H9 (cell line): Measurements from ENCODE around the gene PARL. TPM values are rescaled to one million over a fixed set of nuclear protein-coding genes. Genes with fewer than 3 reads are reported as not detected.

Experiments
- DNase-seq: peaks from one replicate; pipeline ENCODE4 v3.0.0-alpha.2; 2017
- H2AFZ ChIP-seq: one replicate; pipeline ENCODE4 v1.6.1; 2013; ENCODE audit warnings: mild to moderate bottlenecking, low read length, control low read depth, moderate library complexity
- H2AK5ac ChIP-seq: 2 replicates; pipeline ENCODE4 v1.6.1; 2013; ENCODE audit warnings: low read length, control low read depth, mixed read lengths; ENCODE audit not compliant: insufficient read length
- H2BK120ac ChIP-seq: one replicate; pipeline ENCODE4 v1.6.1; 2013; ENCODE audit warnings: low read depth, mild to moderate bottlenecking, low read length, control low read depth, inconsistent platforms; ENCODE audit not compliant: poor library complexity, severe bottlenecking
- H2BK12ac ChIP-seq: 2 replicates; pipeline ENCODE4 v1.6.1; 2013; ENCODE audit warnings: low read length, control low read depth, mixed read lengths, low read depth; ENCODE audit not compliant: insufficient read length
- H2BK15ac ChIP-seq: 2 replicates; pipeline ENCODE4 v1.6.1; 2013; ENCODE audit warnings: low read depth, low read length, control low read depth
- H2BK20ac ChIP-seq: one replicate; pipeline ENCODE4 v1.6.1; 2013; ENCODE audit warnings: low read depth, mild to moderate bottlenecking, low read length, control low read depth, inconsistent platforms; ENCODE audit not compliant: poor library complexity, severe bottlenecking
- H2BK5ac ChIP-seq: 2 replicates; pipeline ENCODE4 v1.6.1; 2013; ENCODE audit warnings: low read length, control low read depth, mixed read lengths; ENCODE audit not compliant: insufficient read length
- H3K14ac ChIP-seq: 2 replicates; pipeline ENCODE4 v1.6.1; 2013; ENCODE audit warnings: low read length, control low read depth; ENCODE audit not compliant: insufficient read depth
- H3K18ac ChIP-seq: 2 replicates; pipeline ENCODE4 v1.6.1; 2013; ENCODE audit warnings: low read depth, mild to moderate bottlenecking, mixed read lengths, low read length, control low read depth; ENCODE audit not compliant: insufficient read length
- H3K23ac ChIP-seq: 2 replicates; pipeline ENCODE4 v1.6.1; 2013; ENCODE audit warnings: low read length, control low read depth, mixed read lengths, low read depth; ENCODE audit not compliant: insufficient read length
- H3K23me2 ChIP-seq: 2 replicates; pipeline ENCODE4 v1.6.1; 2013; ENCODE audit warnings: low read depth, mild to moderate bottlenecking, mixed read lengths, low read length, control low read depth; ENCODE audit not compliant: insufficient read length, poor library complexity, severe bottlenecking
- H3K27ac ChIP-seq: 2 replicates; pipeline ENCODE4 v1.5.1; 2013; ENCODE audit warnings: low read length, control low read depth, mixed read lengths, low read depth; ENCODE audit not compliant: insufficient read length
- H3K27me3 ChIP-seq: 2 replicates; pipeline ENCODE4 v1.6.1; 2013; ENCODE audit warnings: low read length, control low read depth, inconsistent platforms; ENCODE audit not compliant: insufficient read depth
- H3K4ac ChIP-seq: 2 replicates; pipeline ENCODE4 v1.6.1; 2013; ENCODE audit warnings: low read depth, mild to moderate bottlenecking, control low read depth, inconsistent platforms, low read length, moderate library complexity
- H3K4me1 ChIP-seq: 2 replicates; pipeline ENCODE4 v1.6.1; 2013; ENCODE audit warnings: low read length, control low read depth, inconsistent platforms; ENCODE audit not compliant: insufficient read depth
- H3K4me2 ChIP-seq: 2 replicates; pipeline ENCODE4 v1.6.1; 2013; ENCODE audit warnings: low read length, control low read depth, mixed read lengths; ENCODE audit not compliant: insufficient read length, insufficient read depth
- H3K56ac ChIP-seq: 2 replicates; pipeline ENCODE4 v1.6.1; 2013; ENCODE audit warnings: low read depth, mild to moderate bottlenecking, mixed read lengths, low read length, control low read depth; ENCODE audit not compliant: insufficient read length
- H3K79me1 ChIP-seq: 2 replicates; pipeline ENCODE4 v1.6.1; 2013; ENCODE audit warnings: low read depth, mild to moderate bottlenecking, moderate library complexity, low read length, control low read depth, inconsistent platforms; ENCODE audit not compliant: insufficient read depth, poor library complexity, severe bottlenecking
- H3K79me2 ChIP-seq: 2 replicates; pipeline ENCODE4 v1.6.1; 2013; ENCODE audit warnings: low read length, control low read depth, inconsistent platforms; ENCODE audit not compliant: insufficient read depth
- H3K9ac ChIP-seq: 2 replicates; pipeline ENCODE4 v1.6.1; 2013; ENCODE audit warnings: low read length, control low read depth, mixed read lengths; ENCODE audit not compliant: insufficient read length; ENCODE audit errors: extremely low read depth
- H3K9me3 ChIP-seq: one replicate; pipeline ENCODE4 v1.6.1; 2013; ENCODE audit warnings: low read depth, low read length, inconsistent platforms; ENCODE audit not compliant: control insufficient read depth
- H3T11ph ChIP-seq: one replicate; pipeline ENCODE4 v1.6.1; 2013; ENCODE audit warnings: mild to moderate bottlenecking, low read length, control low read depth, inconsistent platforms
- H4K20me1 ChIP-seq: one replicate; pipeline ENCODE4 v1.6.1; 2013; ENCODE audit not compliant: control insufficient read depth, insufficient read length, insufficient read depth
- H4K5ac ChIP-seq: 2 replicates; pipeline ENCODE4 v1.6.1; 2013; ENCODE audit warnings: low read depth, mild to moderate bottlenecking, mixed read lengths, low read length, control low read depth; ENCODE audit not compliant: insufficient read length
- H4K8ac ChIP-seq: replicated peaks from 2 replicates; pipeline ENCODE4 v1.6.1; 2013; ENCODE audit warnings: low read length, control low read depth, mixed read lengths, low read depth; ENCODE audit not compliant: insufficient read length
- H4K91ac ChIP-seq: 2 replicates; pipeline ENCODE4 v1.6.1; 2013; ENCODE audit warnings: low read depth, mild to moderate bottlenecking, moderate library complexity, mixed read lengths, low read length, control low read depth; ENCODE audit not compliant: insufficient read length
- H3K27ac Mint-ChIP-seq, 3 experiments: 2 replicates in 2 of 3; 3 replicates in 1 of 3; pipeline ENCODE4 v1.8.0; 2020 to 2021; ENCODE audit warnings: mixed read lengths in 3 of 3, mild to moderate bottlenecking in 1 of 3, moderate library complexity in 1 of 3
- H3K27me3 Mint-ChIP-seq: 2 replicates; pipeline ENCODE4 v1.8.0; 2021; ENCODE audit warnings: low read depth, mild to moderate bottlenecking, moderate library complexity, mixed read lengths
- H3K36me3 Mint-ChIP-seq, 3 experiments: 2 replicates in 2 of 3; 3 replicates in 1 of 3; pipeline ENCODE4 v1.8.0; 2020 to 2021; ENCODE audit warnings: low read depth in 3 of 3, mixed read lengths in 3 of 3; ENCODE audit not compliant: insufficient read depth in 1 of 3
- H3K4me1 Mint-ChIP-seq, 2 experiments: 2 replicates each; pipeline ENCODE4 v1.8.0; 2020; ENCODE audit warnings: mixed read lengths in 2 of 2
- H3K4me3 Mint-ChIP-seq, 2 experiments: 2 replicates in 1 of 2; 3 replicates in 1 of 2; pipeline ENCODE4 v1.8.0; 2020 to 2021; ENCODE audit warnings: mild to moderate bottlenecking in 2 of 2, mixed read lengths in 2 of 2, moderate library complexity in 1 of 2
- H3K9me3 Mint-ChIP-seq, 2 experiments: 2 replicates in 1 of 2; 3 replicates in 1 of 2; pipeline ENCODE4 v1.8.0; 2020; ENCODE audit warnings: mild to moderate bottlenecking in 2 of 2, mixed read lengths in 2 of 2, moderate library complexity in 1 of 2
- CTCF ChIP-seq: fragments of 200-600 bp; sonication (generic); conservative IDR thresholded peaks from 3 replicates; pipeline ENCODE4 v1.8.0; 2021; ENCODE audit warnings: antibody characterized with exemption, mild to moderate bottlenecking
- WGBS: extraction: QIAGEN DNeasy Blood & Tissue Kit; methylation state at CpG from one replicate; pipeline ENCODE4 v1.1.7; 2013; ENCODE audit warnings: missing lambda C conversion rate, low lambda C conversion rate, mixed read lengths; ENCODE audit not compliant: insufficient read length; ENCODE audit errors: extremely low coverage; 5-methylcytosine and 5-hydroxymethylcytosine counted together
- total RNA-seq: library from RNA; stranded (reverse); gene quantifications from 2 replicates; pipeline ENCODE4 v1.2.1, GENCODE V29; 2021

The PARL gene
- total RNA-seq, 1 experiment from 2014 or later, result 94.5 TPM

GRCh38 chr3:183825456-183826161 is 59.1 kb downstream of the PARL start, which contains the start of gene MAP6D1:
MAP6D1 (minus strand) TSS chr3:183825577; CDS start chr3:183825547, 30 bp downstream.
- peak within 1 kb of the TSS in 2 of 3 experiments; percentile 45 to 73; a peak in 2 of 7 replicates for H3K27ac Mint-ChIP-seq
- no peak within 1 kb of the TSS for H4K5ac ChIP-seq
- H2BK15ac ChIP-seq, result no peak within 1 kb of the TSS
- no peak within 1 kb of the TSS for H3K4ac ChIP-seq
- H3K4me1 Mint-ChIP-seq, result peaks cover 22 to 24% of the 10 kb centered on the region in 2 experiments
- TF ChIP-seq CTCF, result peak; percentile 63; the same call in 2 of the 3 replicates
- H3K23ac ChIP-seq, result no peak within 1 kb of the TSS
- H3K9me3 ChIP-seq, result no peaks in the 10 kb centered on the region
- peak within 1 kb of the TSS; percentile 46 for H3K4me2 ChIP-seq
- H3K36me3 Mint-ChIP-seq, result peaks cover 0 to 25% (median 13%) of the 10 kb centered on the region in 3 experiments
- H4K8ac ChIP-seq, result no peak within 1 kb of the TSS
- no peak within 1 kb of the TSS for H2AK5ac ChIP-seq
- no peaks in the 10 kb centered on the region for H4K20me1 ChIP-seq
- H3K27me3 ChIP-seq, result no peaks in the 10 kb centered on the region
- no peak within 1 kb of the TSS for H2AFZ ChIP-seq
- no peak within 1 kb of the TSS for H2BK20ac ChIP-seq
- no peaks in the 10 kb centered on the region for H3K79me1 ChIP-seq
- H3K56ac ChIP-seq, result no peak within 1 kb of the TSS
- no peak within 1 kb of the TSS for H2BK120ac ChIP-seq
- DNase-seq, result peak; percentile 82
- H3K27ac ChIP-seq, result no peak within 1 kb of the TSS
- WGBS, result no CpG with 5 or more reads among the region's 69 CpGs
- H3K4me1 ChIP-seq, result no peaks in the 10 kb centered on the region; the same call in 1 of the 2 replicates
- H3K79me2 ChIP-seq, result no peaks in the 10 kb centered on the region
- no peak within 1 kb of the TSS for H3T11ph ChIP-seq
- no peak within 1 kb of the TSS for H2BK12ac ChIP-seq
- H3K4me3 Mint-ChIP-seq, result peak within 1 kb of the TSS; percentile 70 to 84
- peaks cover 9% of the 10 kb centered on the region for H3K27me3 Mint-ChIP-seq
- H3K9me3 Mint-ChIP-seq, result no peaks in the 10 kb centered on the region
- H3K9ac ChIP-seq, result no peak within 1 kb of the TSS
- peaks cover 6% of the 10 kb centered on the region for H3K23me2 ChIP-seq
- no peak within 1 kb of the TSS for H3K18ac ChIP-seq
- no peak within 1 kb of the TSS; the same call in 1 of the 2 replicates for H3K14ac ChIP-seq
- H2BK5ac ChIP-seq, result no peak within 1 kb of the TSS
- no peak within 1 kb of the TSS for H4K91ac ChIP-seq
